NCI-H748 treated with DMSO at 0.1 percent for 48 hours (cell line): ENCODE measurements around the gene CHST13.
A peak's percentile ranks its signal among the peaks of the same experiment; 100 is the strongest.

Source experiments
- DNase-seq: peaks from one replicate; lab custom pipeline; 2025; lab: John Stamatoyannopoulos, UW

CHST13 gene

DNA sequence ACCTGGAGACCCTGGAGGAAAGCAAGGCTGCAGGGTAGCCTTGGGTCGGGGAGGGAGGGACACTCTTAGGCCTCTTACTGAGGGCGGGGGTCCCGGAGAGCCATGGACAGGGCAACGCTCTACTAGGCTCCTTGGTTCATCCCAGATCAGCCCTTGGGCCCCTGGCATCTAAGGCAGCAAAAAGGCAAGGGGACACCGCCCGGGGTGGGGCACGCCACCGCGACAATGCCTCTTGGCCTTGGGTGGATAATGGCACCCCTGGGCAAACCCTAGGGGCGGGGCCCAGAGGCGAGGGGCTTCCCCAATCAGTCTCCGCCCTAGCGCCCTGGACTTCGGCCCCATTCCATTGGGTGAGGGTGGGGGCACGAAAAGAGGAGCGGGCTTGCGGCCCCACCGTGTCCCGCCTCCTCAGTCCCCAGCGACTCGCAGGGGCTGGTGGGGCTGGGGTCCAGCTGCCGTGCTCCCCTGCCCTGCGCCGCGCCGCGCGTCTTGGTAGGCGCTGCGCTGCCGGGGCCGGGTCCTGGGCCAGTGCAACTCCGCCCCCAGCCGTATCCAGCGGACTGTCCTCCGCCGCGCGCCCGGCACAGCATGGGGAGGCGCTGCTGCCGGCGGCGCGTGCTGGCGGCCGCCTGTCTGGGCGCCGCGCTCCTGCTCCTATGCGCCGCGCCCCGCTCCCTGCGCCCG lies at the start of gene CHST13:
CHST13 (plus strand) TSS at position 411 of the 684 bp plus-strand sequence; CDS start at position 589, 178 bp downstream.
- no peak for DNase-seq

GRCh38 chr3:126474498-126475412 lies 49.2 kb upstream of the CHST13 start:
- no peak for DNase-seq

DNA sequence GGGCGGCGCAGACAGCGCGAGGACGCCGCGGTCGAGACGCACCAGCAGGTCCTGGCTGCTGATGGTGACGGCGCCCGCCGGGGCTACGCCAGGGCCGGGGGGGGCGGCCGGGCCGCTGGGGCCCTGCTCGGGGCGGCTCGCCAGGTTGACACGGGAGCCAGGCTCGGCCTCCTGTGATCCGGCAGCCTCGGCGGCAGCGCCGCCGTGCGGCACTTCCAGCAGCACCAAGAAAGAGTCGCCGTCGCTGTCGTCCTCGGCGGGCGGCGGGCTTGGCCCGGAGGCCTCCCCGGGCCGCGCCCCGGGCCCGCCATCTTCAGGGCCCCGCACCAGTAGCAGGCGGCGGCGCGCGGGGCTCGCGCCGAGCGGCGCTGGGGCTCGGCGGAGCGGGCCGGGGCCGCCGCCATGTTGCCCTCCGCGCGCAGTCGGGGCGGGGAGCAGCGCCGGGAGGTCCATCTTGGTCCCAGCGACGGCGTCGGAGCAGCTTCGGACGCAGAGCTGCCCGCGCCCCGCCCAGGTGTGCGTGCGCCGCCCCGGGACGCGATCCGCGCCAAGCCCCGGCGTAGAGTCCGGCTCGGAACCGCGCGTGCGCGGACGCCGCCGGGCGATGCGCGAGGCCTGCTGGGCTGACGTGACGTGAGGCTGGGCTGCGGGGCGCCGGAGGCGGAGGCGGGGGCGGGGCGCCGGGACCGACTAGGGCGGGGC lies 48.4 kb upstream of the CHST13 start, which contains the start of gene ZXDC:
ZXDC (minus strand) TSS at position 479 of the 702 bp plus-strand sequence; CDS start at position 453, 26 bp downstream.
- DNase-seq, result peak; percentile 44

DNA sequence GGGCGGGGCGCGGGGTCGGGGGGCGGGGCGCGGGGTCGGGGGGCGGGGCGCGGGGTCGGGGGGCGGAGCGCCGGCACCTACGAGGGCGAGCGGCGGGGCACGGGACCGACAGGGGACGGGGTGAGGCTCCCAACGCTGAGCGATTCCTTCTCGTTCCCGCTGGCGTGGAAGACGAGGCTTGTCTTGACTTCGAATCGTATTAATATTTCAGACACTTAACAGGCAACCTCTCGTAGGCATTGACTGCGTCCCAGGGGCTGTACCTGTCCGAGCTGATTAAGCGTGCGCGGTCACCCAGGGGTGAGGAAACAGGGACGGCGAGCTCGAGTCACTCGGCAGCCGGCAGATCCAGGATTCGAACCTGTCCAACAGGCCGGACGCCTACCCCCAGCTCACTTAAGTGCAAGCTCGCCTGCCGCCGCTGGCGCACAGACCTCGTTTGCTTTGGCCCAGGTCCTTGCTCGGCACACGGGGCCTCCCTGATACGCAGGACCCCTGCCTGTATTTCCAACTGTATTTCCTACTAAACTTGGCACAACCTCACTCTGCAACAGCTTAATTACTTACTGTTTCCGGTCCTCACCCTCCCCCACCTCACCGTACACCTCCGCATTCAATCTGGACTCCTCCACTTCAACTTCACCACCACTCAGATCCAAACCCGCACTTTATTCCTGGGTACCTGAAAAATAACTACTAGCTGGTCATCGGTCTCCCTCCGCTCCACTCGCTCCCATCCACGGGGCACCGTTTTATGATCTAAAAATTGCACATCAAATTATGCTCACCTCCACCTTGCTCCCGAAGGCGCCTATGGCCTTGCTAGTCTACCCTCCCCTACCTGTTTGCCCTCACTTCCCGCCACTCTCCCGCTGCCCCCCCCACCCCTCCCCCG lies 47.5 kb upstream of the CHST13 start:
- peak; percentile 40 for DNase-seq

DNA sequence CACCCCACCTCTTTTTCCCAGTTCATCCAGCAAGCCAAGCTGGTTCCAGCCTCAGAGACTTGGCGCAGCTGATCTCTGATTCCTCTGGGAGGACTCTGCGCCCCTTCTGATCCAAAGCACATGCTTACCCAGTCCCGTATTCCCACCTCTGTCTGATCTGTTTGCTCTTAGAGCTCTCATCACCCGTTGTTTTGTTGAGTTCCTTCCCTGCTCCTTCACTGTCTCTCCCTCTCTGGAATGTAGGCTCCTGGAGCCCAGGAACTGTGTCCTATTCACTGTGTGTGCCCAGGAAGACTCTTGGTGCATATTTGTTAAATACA lies 46.9 kb upstream of the CHST13 start:
- no peak for DNase-seq

DNA sequence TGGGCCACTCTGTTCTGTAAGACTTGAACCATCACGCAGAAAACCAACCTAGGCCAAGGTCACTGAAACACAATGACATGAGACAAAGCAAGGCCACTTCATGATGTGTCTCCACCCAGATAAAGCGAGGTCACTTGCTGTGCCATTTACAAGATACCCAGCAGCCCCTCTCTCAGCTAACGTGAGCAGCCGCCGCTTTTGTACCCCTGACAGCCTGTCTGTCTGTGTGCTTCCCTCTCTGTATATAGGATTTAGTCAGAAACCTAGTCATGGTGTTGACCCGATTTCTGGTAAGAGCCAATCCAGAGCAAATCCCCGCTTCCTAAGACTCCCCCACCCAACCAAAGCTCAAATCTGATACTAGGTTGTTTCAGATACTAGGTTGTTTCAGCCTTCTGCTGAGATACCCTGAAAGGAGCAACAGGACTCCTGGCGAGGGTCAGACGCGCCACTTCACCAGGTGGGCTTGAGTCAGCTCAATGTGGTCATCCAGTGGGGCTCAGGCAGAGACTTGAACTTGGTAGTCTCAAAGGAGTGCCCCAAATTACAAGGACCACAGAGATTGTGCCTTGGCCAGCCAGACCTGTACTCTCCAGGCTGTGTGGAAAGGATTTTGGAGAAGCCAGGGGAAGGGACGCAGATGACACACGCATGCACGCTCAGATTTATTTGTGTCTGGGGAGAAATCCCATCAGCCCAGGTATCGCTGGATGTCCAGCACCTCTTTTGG lies 45.2 kb upstream of the CHST13 start:
- no peak for DNase-seq

DNA sequence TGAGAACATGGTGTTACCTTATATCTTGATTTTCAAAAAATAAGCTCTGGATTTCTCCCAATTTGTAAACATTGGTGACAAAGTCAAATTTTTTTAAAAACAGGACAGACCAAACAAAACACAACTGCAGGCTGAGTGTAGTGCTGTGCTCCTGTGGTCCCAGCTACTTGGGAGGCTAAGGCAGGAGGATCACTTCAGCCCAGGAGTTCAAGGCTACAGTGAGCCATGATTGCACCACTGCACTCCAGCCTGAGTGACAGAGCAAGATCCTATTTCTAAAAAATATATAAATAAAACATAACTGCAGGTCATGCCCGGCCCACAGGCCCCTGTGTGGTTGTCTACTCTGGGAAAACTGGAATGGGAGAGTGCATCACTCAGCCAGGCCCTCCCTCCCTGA lies 44.3 kb upstream of the CHST13 start:
- DNase-seq, result no peak

DNA sequence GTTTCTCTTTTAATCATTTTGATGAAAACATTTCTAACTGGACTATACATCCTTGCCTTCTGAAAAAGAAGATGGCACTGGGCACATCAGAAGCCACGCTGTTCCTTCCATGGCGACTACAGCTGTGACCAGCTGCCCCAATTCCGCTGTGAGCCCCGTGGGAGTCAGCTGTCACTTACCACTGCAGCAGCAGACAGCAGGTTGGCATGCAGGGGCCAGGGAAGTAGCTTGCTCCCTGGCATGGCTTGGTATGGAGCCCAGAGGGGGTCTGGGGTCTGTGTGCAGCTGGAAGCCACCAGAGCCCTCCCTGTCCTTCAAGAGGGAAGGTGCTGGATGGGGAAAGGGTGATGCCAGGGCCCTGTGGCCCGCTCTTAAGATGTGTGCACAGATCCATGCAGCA lies 43.7 kb upstream of the CHST13 start:
- DNase-seq, result no peak

- DNase-seq, result no peak
Observed at GRCh38 chr3:126480861-126481260, 43.1 kb upstream of the CHST13 start.

DNA sequence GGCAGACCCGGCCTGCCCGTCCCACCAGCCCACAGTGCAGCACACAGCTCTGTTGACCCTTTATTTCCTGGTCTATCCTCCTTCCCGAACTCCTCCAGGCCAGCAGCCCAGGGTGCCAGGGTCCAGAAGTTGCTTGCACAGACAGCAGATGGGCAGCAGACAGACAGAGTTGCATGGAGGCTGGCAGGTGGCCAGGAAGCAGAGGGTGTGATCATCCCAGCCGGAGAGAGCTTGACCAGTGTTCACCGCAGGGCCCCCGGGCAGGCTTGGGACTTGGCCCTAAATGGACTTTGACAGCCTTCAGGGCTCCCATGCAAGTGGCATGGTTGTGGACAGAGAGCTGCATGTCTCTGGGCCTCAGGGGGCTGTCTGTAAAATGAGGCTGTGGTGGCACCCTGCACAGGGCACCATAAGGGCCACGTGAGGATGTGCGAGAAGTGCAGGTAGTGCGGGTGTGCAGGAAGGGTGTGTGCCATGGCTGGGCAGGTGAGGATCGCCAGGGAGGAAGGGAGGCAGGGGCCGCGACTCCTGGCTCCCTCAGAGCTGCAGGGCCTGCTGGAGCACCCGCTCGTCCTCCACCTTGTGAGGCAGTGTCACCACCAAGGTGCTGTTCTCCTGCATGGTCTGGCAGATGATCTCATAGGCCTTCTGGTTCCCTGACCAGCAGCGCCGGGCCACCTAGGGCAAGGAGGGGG lies 42.0 kb upstream of the CHST13 start:
- no peak for DNase-seq

- DNase-seq, result no peak
Observed at GRCh38 chr3:126482503-126483255, 41.3 kb upstream of the CHST13 start.

- no peak for DNase-seq
Observed at GRCh38 chr3:126483321-126483761, 40.6 kb upstream of the CHST13 start.

DNA sequence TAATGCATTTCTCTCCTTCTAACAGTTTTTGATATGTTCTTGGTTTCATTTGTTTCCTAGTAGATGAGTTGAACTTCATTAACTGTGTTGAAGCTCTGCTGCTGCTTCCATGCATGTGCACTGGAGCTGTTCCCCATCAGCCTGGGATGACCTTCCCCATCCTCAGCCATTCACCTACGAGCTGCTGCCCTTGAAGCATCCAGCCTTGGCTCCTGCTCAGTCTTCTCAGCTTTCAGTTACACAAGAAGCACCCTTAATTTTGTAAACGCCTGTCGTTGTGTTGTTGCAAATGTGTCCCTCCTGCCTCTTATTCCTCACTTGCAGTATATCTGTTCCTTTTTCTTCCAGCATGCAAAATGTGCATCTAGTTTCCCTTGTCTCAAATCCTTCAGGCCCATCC lies 39.8 kb upstream of the CHST13 start:
- DNase-seq, result no peak

GRCh38 chr3:126484662-126485061 lies 39.3 kb upstream of the CHST13 start:
- DNase-seq, result no peak

- no peak for DNase-seq
Observed at GRCh38 chr3:126485176-126485897, 38.6 kb upstream of the CHST13 start.

DNA sequence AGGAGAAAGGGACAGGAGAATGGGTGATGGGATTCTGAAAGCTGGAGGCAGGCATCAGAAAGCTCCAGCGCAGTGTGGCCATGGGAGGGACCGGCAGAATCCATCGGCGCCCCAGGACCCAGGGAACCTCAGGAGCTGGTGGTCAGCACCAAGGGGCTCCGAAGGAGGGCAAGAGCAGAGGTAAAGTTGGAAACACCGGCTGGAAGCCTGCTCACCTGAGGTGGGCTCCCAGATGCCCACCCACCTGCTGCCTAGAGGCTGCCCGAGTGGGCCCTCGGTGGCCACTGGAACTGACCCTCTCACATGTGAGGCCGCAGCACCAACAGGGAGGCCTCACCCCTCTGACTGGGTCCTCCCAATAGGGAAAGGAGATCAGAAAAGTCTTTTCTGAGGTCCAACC lies 38.0 kb upstream of the CHST13 start:
- DNase-seq, result no peak

- no peak for DNase-seq
Observed at GRCh38 chr3:126486360-126486847, 37.6 kb upstream of the CHST13 start.

- no peak for DNase-seq
Observed at GRCh38 chr3:126487151-126487771, 36.7 kb upstream of the CHST13 start.
